Natural killer cell (primary cell): ENCODE results near the gene TTC39B. TPM values are rescaled to one million over a fixed set of nuclear protein-coding genes. Genes with fewer than 3 reads are reported as not detected.
A peak's percentile ranks its signal among the peaks of the same experiment; 100 is the strongest.

Experiments used
- ATAC-seq, 3 donors: fragments of 150-1000 bp in 2 of 3; fragments of 200-7000 bp in 1 of 3; cut with Tn5 transposase; 1 replicate in 1 of 3; 2 replicates in 2 of 3; pipeline ENCODE4 v1.10.0; 2021; ENCODE audit warnings: mild to moderate bottlenecking in 2 of 3, moderate library complexity in 2 of 3
- DNase-seq, 2 donors: peaks; one replicate each; pipeline versions ENCODE4 v3.0.0 to v3.0.0-alpha.2; 2013 to 2021; ENCODE audit warnings: mixed read lengths in 1 of 2
- H3K27ac ChIP-seq: one replicate; pipeline ENCODE4 v1.5.1; 2013; ENCODE audit warnings: mild to moderate bottlenecking, low read length
- H3K27me3 ChIP-seq: one replicate; pipeline ENCODE4 v1.6.1; 2013; ENCODE audit warnings: low read length; ENCODE audit not compliant: control insufficient read depth, insufficient read depth
- H3K36me3 ChIP-seq: one replicate; pipeline ENCODE4 v1.6.1; 2013; ENCODE audit warnings: low read length; ENCODE audit not compliant: control insufficient read depth, insufficient read depth
- H3K4me1 ChIP-seq: one replicate; pipeline ENCODE4 v1.6.1; 2013; ENCODE audit warnings: low read length; ENCODE audit not compliant: control insufficient read depth, insufficient read depth
- H3K4me3 ChIP-seq: one replicate; pipeline ENCODE4 v1.5.1; 2013; ENCODE audit warnings: low read length
- H3K9me3 ChIP-seq: one replicate; pipeline ENCODE4 v1.6.1; 2013; ENCODE audit warnings: low read length; ENCODE audit not compliant: control insufficient read depth, insufficient read depth
- H3K27ac Mint-ChIP-seq, 2 donors: one replicate each; pipeline ENCODE4 v1.8.0; 2022; ENCODE audit warnings: mild to moderate bottlenecking in 2 of 2, mixed read lengths in 2 of 2, moderate library complexity in 1 of 2
- H3K27me3 Mint-ChIP-seq, 2 donors: one replicate each; pipeline ENCODE4 v1.8.0; 2022; ENCODE audit warnings: low read depth in 2 of 2, mixed read lengths in 2 of 2
- H3K36me3 Mint-ChIP-seq: one replicate; pipeline ENCODE4 v1.8.0; 2022; ENCODE audit warnings: mixed read lengths
- H3K4me1 Mint-ChIP-seq, 2 donors: one replicate each; pipeline ENCODE4 v1.8.0; 2022; ENCODE audit warnings: mixed read lengths in 2 of 2
- H3K4me3 Mint-ChIP-seq: one replicate; pipeline ENCODE4 v1.8.0; 2022; ENCODE audit warnings: mild to moderate bottlenecking, moderate library complexity, mixed read lengths
- H3K9me3 Mint-ChIP-seq, 2 donors: one replicate each; pipeline ENCODE4 v1.8.0; 2022; ENCODE audit warnings: mixed read lengths in 2 of 2
- CTCF ChIP-seq: fragments of 200-600 bp; IDR thresholded peaks from one replicate; pipeline ENCODE4 v1.8.0; 2022; ENCODE audit warnings: antibody characterized with exemption
- WGBS: methylation state at CpG from one replicate; pipeline ENCODE4 v1.1.7; 2013; ENCODE audit warnings: missing lambda C conversion rate; ENCODE audit not compliant: insufficient coverage; 5-methylcytosine and 5-hydroxymethylcytosine counted together
- intact Hi-C: fragments of 100-400 bp; cut with micrococcal nuclease; formaldehyde crosslinking; loops from one replicate; pipeline ENCODE4 v1.14.2; 2022
- total RNA-seq, 4 donors: library from RNA; stranded (reverse); fragments of 120-200 nt in 1 of 4; gene quantifications; one replicate each; pipeline versions ENCODE4 v1.2.3 to v1.2.4, GENCODE V29; 2013 to 2022

The TTC39B gene
- total RNA-seq, 3 donors from 2014 or later (not counting 1 experiment from before 2014, with no cell fraction given): 51.2 to 65.1 (median 54.2) TPM

- Mint-ChIP-seq H3K9me3 (no peaks in the 10 kb centered on the region), H3K27me3 (no peaks in the 10 kb centered on the region), H3K4me3 (no peak overlapping the region), H3K36me3 (no peaks in the 10 kb centered on the region), H3K4me1 (peaks cover 9 to 10% of the 10 kb centered on the region in 2 donors), H3K27ac (peak overlapping the region in 1 of 2 donors; percentile 12)
- Histone ChIP-seq H3K4me1 (no peaks in the 10 kb centered on the region), H3K9me3 (no peaks in the 10 kb centered on the region), H3K36me3 (no peaks in the 10 kb centered on the region), H3K4me3 (no peak overlapping the region), H3K27me3 (no peaks in the 10 kb centered on the region), H3K27ac (no peak overlapping the region)
- no peak for TF ChIP-seq CTCF
- no peak for DNase-seq
- no peak for ATAC-seq
- intact Hi-C loops: no loop called here
Measured at GRCh38 chr9:15163931-15164330, 143.1 kb downstream of the TTC39B start.

GRCh38 chr9:15161753-15162152, 145.3 kb downstream of the TTC39B start:
- no peaks in the 10 kb centered on the region for H3K36me3 ChIP-seq
- H3K4me1 ChIP-seq: no peaks in the 10 kb centered on the region
- H3K4me3 ChIP-seq: no peak overlapping the region
- H3K4me1 Mint-ChIP-seq: peaks cover 9 to 10% of the 10 kb centered on the region in 2 donors
- ATAC-seq (no peak), DNase-seq (no peak)
- H3K27me3 Mint-ChIP-seq: no peaks in the 10 kb centered on the region
- intact Hi-C loops: no loop called here
- H3K36me3 Mint-ChIP-seq: no peaks in the 10 kb centered on the region
- H3K27ac Mint-ChIP-seq: no peak overlapping the region
- no peaks in the 10 kb centered on the region for H3K9me3 Mint-ChIP-seq
- H3K27me3 ChIP-seq: no peaks in the 10 kb centered on the region
- no peaks in the 10 kb centered on the region for H3K9me3 ChIP-seq
- no peak overlapping the region for H3K27ac ChIP-seq
- H3K4me3 Mint-ChIP-seq: no peak overlapping the region
- WGBS: 95% methylated on average over 5 of the region's 5 CpGs
- no peak for TF ChIP-seq CTCF

GRCh38 chr9:15160673-15161072, 146.3 kb downstream of the TTC39B start:
- DNase-seq (no peak), ATAC-seq (no peak)
- no peaks in the 10 kb centered on the region for H3K27me3 ChIP-seq
- intact Hi-C loops: no loop called here
- no peak overlapping the region for H3K27ac ChIP-seq
- H3K9me3 ChIP-seq: no peaks in the 10 kb centered on the region
- Mint-ChIP-seq H3K27me3 (no peaks in the 10 kb centered on the region), H3K4me3 (no peak overlapping the region), H3K9me3 (no peaks in the 10 kb centered on the region), H3K4me1 (peaks cover 9 to 10% of the 10 kb centered on the region in 2 donors), H3K27ac (peak overlapping the region in 1 of 2 donors; percentile 34), H3K36me3 (no peaks in the 10 kb centered on the region)
- no peaks in the 10 kb centered on the region for H3K36me3 ChIP-seq
- H3K4me1 ChIP-seq: no peaks in the 10 kb centered on the region
- no peak overlapping the region for H3K4me3 ChIP-seq
- 100% methylated on average over 1 of the region's 1 CpG for WGBS
- no peak for TF ChIP-seq CTCF

GRCh38 chr9:15158064-15158463, 149.0 kb downstream of the TTC39B start:
- intact Hi-C loops: no loop called here
- Mint-ChIP-seq H3K4me1 (peaks cover 7 to 9% of the 10 kb centered on the region in 2 donors), H3K27me3 (peaks cover 0 to 11% of the 10 kb centered on the region in 2 donors), H3K4me3 (no peak overlapping the region), H3K27ac (no peak overlapping the region), H3K36me3 (no peaks in the 10 kb centered on the region), H3K9me3 (no peaks in the 10 kb centered on the region)
- 75% methylated on average over 1 of the region's 1 CpG for WGBS
- TF ChIP-seq CTCF: no peak
- no peak for DNase-seq
- Histone ChIP-seq H3K36me3 (no peaks in the 10 kb centered on the region), H3K4me3 (no peak overlapping the region), H3K9me3 (no peaks in the 10 kb centered on the region), H3K27ac (no peak overlapping the region), H3K4me1 (no peaks in the 10 kb centered on the region), H3K27me3 (no peaks in the 10 kb centered on the region)
- no peak for ATAC-seq
